ENCODE measurements around the gene SPOCD1.
A peak's percentile ranks its signal among the peaks of the same experiment; 100 is the strongest.

Gene SPOCD1

DNA sequence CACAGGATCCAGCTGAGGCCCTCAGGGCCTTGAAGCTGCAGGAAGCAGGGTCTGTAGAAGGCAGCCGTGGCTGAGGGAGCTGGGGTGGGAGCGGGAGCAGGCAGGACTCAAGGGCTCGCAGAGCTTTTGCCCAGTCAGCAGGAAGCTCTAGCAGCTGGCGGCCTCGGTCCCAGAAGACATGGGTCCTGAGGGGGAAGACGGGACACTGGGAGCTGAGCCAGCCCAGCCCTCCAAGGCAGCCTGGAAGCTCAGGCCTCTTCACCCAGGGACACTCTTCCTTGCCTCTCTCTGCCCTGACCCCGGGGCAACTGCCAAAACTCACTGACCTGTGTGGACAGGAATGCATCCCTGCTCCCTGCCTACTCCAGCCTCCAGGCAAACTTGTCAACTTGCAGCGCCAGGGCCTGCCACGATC lies 60.6 kb downstream of the SPOCD1 start:
- Histone ChIP-seq H3K27ac (ENCODE audit: extremely low read depth, low read depth, low read length) (no peak overlapping the region), H3K4me1 (ENCODE audit: control insufficient read depth, insufficient read depth, low read length) (no peaks in the 10 kb centered on the region), H3K9me3 (ENCODE audit: control insufficient read depth, insufficient read depth, low read depth, low read length) (no peaks in the 10 kb centered on the region), H3K36me3 (ENCODE audit: control insufficient read depth in 2 of 2, insufficient read depth in 1 of 2, low read length in 2 of 2) (peaks cover 0 to 22% of the 10 kb centered on the region in 2 experiments; a peak in 1 of 3 replicates), H3K4me3 (ENCODE audit: low read depth, low read length) (no peak overlapping the region)
- ChIA-PET CTCF (interaction anchor here (1.2 kb wide), 1 partner anchor 10 kb away, joined by 5 read pairs; no protein-coding TSS in a partner anchor), POLR2A (no interaction called here)
- TF ChIP-seq, protein P1, sequence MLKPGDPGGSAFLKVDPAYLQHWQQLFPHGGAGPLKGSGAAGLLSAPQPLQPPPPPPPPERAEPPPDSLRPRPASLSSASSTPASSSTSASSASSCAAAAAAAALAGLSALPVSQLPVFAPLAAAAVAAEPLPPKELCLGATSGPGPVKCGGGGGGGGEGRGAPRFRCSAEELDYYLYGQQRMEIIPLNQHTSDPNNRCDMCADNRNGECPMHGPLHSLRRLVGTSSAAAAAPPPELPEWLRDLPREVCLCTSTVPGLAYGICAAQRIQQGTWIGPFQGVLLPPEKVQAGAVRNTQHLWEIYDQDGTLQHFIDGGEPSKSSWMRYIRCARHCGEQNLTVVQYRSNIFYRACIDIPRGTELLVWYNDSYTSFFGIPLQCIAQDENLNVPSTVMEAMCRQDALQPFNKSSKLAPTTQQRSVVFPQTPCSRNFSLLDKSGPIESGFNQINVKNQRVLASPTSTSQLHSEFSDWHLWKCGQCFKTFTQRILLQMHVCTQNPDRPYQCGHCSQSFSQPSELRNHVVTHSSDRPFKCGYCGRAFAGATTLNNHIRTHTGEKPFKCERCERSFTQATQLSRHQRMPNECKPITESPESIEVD (tag by site-specific recombination; IDR thresholded peaks at IDR 0.05), result no peak
- TF ChIP-seq ZFP41 (tag by site-specific recombination; IDR thresholded peaks at IDR 0.05; ENCODE audit: borderline replicate concordance) (no peak), ZBTB1 (tag by site-specific recombination; IDR thresholded peaks at IDR 0.05) (no peak), ZNF600 (tag by site-specific recombination; IDR thresholded peaks at IDR 0.05) (no peak), ZNF629 (tag by site-specific recombination; IDR thresholded peaks at IDR 0.05) (no peak), ZIC2 (tag by site-specific recombination; IDR thresholded peaks at IDR 0.05) (peak; percentile 60), ZBTB48 (tag by site-specific recombination; IDR thresholded peaks at IDR 0.05) (0 out of 2 replicates have a peak, but pooled peaks have one; percentile 26), ZBTB17 (tag by site-specific recombination; IDR thresholded peaks at IDR 0.05) (0 out of 2 replicates have a peak, but pooled peaks have one; percentile 13), KLF8 (tag by site-specific recombination; IDR thresholded peaks at IDR 0.05) (no peak)
- TF ChIP-seq, protein P2, sequence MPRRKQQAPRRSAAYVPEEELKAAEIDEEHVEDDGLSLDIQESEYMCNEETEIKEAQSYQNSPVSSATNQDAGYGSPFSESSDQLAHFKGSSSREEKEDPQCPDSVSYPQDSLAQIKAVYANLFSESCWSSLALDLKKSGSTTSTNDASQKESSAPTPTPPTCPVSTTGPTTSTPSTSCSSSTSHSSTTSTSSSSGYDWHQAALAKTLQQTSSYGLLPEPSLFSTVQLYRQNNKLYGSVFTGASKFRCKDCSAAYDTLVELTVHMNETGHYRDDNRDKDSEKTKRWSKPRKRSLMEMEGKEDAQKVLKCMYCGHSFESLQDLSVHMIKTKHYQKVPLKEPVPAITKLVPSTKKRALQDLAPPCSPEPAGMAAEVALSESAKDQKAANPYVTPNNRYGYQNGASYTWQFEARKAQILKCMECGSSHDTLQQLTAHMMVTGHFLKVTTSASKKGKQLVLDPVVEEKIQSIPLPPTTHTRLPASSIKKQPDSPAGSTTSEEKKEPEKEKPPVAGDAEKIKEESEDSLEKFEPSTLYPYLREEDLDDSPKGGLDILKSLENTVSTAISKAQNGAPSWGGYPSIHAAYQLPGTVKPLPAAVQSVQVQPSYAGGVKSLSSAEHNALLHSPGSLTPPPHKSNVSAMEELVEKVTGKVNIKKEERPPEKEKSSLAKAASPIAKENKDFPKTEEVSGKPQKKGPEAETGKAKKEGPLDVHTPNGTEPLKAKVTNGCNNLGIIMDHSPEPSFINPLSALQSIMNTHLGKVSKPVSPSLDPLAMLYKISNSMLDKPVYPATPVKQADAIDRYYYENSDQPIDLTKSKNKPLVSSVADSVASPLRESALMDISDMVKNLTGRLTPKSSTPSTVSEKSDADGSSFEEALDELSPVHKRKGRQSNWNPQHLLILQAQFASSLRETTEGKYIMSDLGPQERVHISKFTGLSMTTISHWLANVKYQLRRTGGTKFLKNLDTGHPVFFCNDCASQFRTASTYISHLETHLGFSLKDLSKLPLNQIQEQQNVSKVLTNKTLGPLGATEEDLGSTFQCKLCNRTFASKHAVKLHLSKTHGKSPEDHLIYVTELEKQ (tag by site-specific recombination; IDR thresholded peaks at IDR 0.05; ENCODE audit: borderline replicate concordance), result no peak

DNA sequence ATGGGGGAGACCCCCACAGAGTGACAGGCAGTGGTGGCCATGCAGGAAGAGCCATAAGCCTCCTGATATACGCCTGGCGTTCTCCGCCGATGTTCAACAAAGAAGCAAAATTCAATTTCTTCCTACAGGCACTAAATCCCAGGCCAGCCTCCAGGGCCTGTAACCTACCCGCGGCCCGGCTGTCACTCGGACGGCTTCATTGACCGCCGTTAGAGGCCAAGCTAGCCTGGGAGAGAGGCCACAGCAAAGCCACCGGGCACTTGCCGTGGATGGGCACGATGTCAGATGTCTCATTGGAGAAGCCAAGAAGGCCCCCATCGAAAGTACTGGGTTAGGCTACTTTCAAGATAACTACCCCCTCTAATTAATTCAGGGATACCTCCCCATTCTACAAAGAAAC lies 61.4 kb downstream of the SPOCD1 start:
- CTCF ChIA-PET, result interaction anchor here (0.8 to 1.2 kb wide), 4 partner anchors 9 to 90 kb away, joined by 3 to 5 read pairs (median 4); no protein-coding TSS in a partner anchor
- Histone ChIP-seq H3K36me3 (ENCODE audit: control insufficient read depth in 2 of 2, insufficient read depth in 1 of 2, low read length in 2 of 2) (peaks cover 0 to 22% of the 10 kb centered on the region in 2 experiments; a peak in 1 of 3 replicates), H3K27ac (ENCODE audit: extremely low read depth, low read depth, low read length) (no peak overlapping the region), H3K4me1 (ENCODE audit: control insufficient read depth, insufficient read depth, low read length) (no peaks in the 10 kb centered on the region), H3K9me3 (ENCODE audit: control insufficient read depth, insufficient read depth, low read depth, low read length) (no peaks in the 10 kb centered on the region), H3K4me3 (ENCODE audit: low read depth, low read length) (no peak overlapping the region)
- POLR2A ChIA-PET, result no interaction called here
- TF ChIP-seq, protein P3, sequence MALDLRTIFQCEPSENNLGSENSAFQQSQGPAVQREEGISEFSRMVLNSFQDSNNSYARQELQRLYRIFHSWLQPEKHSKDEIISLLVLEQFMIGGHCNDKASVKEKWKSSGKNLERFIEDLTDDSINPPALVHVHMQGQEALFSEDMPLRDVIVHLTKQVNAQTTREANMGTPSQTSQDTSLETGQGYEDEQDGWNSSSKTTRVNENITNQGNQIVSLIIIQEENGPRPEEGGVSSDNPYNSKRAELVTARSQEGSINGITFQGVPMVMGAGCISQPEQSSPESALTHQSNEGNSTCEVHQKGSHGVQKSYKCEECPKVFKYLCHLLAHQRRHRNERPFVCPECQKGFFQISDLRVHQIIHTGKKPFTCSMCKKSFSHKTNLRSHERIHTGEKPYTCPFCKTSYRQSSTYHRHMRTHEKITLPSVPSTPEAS (tag by site-specific recombination; IDR thresholded peaks at IDR 0.05), result no peak
- no peak for TF ChIP-seq ZBTB21 (tag by site-specific recombination; IDR thresholded peaks at IDR 0.05)
- TF ChIP-seq SP3 (tag by site-specific recombination; IDR thresholded peaks at IDR 0.05), result no peak
- TF ChIP-seq ZNF558 (tag by site-specific recombination; IDR thresholded peaks at IDR 0.05), result no peak
- TF ChIP-seq ZNF132 (tag by site-specific recombination; IDR thresholded peaks at IDR 0.05; ENCODE audit: borderline replicate concordance), result no peak
- no peak for TF ChIP-seq ZNF560 (tag by site-specific recombination; IDR thresholded peaks at IDR 0.05; ENCODE audit: borderline replicate concordance)
- no peak for TF ChIP-seq GFI1B (tag by site-specific recombination; IDR thresholded peaks at IDR 0.05)
- TF ChIP-seq ZNF670 (tag by site-specific recombination; IDR thresholded peaks at IDR 0.05; ENCODE audit: low read depth), result no peak
- TF ChIP-seq ZNF354C (tag by site-specific recombination; IDR thresholded peaks at IDR 0.05; ENCODE audit: borderline replicate concordance, low read depth), result no peak
- TF ChIP-seq, protein P4, sequence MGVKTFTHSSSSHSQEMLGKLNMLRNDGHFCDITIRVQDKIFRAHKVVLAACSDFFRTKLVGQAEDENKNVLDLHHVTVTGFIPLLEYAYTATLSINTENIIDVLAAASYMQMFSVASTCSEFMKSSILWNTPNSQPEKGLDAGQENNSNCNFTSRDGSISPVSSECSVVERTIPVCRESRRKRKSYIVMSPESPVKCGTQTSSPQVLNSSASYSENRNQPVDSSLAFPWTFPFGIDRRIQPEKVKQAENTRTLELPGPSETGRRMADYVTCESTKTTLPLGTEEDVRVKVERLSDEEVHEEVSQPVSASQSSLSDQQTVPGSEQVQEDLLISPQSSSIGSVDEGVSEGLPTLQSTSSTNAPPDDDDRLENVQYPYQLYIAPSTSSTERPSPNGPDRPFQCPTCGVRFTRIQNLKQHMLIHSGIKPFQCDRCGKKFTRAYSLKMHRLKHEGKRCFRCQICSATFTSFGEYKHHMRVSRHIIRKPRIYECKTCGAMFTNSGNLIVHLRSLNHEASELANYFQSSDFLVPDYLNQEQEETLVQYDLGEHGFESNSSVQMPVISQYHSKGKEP (tag by site-specific recombination; IDR thresholded peaks at IDR 0.05), result no peak
- no peak for TF ChIP-seq HOXA7 (CRISPR knock-in tag; IDR thresholded peaks at IDR 0.05; ENCODE audit: borderline replicate concordance)
- no peak for TF ChIP-seq OSR2 (tag by site-specific recombination; IDR thresholded peaks at IDR 0.05)
- no peak for TF ChIP-seq ZBTB8A (tag by site-specific recombination; IDR thresholded peaks at IDR 0.05)
- TF ChIP-seq, protein P5, sequence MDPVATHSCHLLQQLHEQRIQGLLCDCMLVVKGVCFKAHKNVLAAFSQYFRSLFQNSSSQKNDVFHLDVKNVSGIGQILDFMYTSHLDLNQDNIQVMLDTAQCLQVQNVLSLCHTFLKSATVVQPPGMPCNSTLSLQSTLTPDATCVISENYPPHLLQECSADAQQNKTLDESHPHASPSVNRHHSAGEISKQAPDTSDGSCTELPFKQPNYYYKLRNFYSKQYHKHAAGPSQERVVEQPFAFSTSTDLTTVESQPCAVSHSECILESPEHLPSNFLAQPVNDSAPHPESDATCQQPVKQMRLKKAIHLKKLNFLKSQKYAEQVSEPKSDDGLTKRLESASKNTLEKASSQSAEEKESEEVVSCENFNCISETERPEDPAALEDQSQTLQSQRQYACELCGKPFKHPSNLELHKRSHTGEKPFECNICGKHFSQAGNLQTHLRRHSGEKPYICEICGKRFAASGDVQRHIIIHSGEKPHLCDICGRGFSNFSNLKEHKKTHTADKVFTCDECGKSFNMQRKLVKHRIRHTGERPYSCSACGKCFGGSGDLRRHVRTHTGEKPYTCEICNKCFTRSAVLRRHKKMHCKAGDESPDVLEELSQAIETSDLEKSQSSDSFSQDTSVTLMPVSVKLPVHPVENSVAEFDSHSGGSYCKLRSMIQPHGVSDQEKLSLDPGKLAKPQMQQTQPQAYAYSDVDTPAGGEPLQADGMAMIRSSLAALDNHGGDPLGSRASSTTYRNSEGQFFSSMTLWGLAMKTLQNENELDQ (tag by site-specific recombination; IDR thresholded peaks at IDR 0.05; ENCODE audit: low read depth), result no peak

Measured in HEK293 (cell line).